ENCODE results near the gene PTPN2.
"Not testable (repeated sequence)": the region's sequence is repeated elsewhere in the genome, so short reads cannot be mapped to it uniquely, and the experiment has no call there.

Gene PTPN2

DNA sequence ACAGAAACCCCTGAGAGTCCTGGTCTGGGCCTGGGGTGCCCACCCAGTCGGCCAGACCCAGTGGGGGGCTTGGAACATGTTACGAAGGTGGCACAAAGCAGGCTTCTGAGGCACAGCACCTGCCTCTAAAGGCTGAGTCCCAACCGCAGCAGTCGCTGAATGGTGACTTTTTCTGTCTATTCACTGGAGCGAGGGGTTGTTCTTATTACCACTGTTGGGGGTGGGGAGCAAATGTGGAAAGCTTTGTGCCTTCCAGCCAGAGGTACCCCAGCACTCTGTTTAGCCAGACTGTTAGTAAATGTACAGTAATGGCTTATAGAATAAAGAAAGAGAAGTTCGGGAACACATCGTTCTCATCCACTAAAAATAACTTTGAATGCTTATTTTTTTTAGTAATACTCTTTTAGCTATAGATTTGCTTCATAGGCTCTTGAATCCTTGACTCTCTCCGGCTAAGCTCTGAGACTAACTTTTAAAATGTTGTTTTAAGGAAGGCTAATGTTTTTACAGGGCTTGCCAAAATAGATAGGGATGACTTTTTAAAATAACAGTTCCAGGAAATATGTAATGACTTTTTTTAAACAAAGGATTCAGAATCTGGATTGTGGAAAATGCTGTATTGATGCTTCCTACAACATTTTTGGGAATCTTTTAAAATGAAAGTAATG lies 23.4 kb upstream of the PTPN2 start:
- TF ChIP-seq, protein P1, sequence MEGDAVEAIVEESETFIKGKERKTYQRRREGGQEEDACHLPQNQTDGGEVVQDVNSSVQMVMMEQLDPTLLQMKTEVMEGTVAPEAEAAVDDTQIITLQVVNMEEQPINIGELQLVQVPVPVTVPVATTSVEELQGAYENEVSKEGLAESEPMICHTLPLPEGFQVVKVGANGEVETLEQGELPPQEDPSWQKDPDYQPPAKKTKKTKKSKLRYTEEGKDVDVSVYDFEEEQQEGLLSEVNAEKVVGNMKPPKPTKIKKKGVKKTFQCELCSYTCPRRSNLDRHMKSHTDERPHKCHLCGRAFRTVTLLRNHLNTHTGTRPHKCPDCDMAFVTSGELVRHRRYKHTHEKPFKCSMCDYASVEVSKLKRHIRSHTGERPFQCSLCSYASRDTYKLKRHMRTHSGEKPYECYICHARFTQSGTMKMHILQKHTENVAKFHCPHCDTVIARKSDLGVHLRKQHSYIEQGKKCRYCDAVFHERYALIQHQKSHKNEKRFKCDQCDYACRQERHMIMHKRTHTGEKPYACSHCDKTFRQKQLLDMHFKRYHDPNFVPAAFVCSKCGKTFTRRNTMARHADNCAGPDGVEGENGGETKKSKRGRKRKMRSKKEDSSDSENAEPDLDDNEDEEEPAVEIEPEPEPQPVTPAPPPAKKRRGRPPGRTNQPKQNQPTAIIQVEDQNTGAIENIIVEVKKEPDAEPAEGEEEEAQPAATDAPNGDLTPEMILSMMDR (conservative IDR thresholded peaks at IDR 0.05; ENCODE audit: low read length), result no peak
- no peak overlapping the region for H3K4me3 ChIP-seq (ENCODE audit: low read length)
- no peak for DNase-seq (ENCODE audit: low read depth)

DNA sequence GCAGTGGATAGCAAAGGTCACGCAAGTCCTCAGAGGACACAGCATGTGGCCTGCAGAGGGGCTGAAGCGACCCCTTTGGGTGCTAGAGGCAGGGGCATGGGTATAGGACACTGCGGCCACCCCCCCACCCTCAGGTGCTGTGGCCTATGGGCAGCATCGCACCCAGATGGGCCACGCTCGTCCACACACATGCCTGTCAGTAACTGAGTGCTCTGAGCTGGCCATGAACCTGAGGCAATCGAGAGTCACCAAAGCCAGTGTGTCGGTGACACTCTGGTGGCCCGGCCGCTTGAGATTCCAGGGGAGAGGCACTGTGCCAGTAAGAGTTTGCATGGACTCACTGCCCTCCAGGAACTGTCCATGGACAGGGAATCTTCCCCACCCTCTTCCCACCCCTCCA lies 22.7 kb upstream of the PTPN2 start:
- DNase-seq (ENCODE audit: low read depth), result no peak
- H3K4me3 ChIP-seq (ENCODE audit: low read length), result no peak overlapping the region
- TF ChIP-seq, protein P1 (conservative IDR thresholded peaks at IDR 0.05; ENCODE audit: low read length), result no peak

DNA sequence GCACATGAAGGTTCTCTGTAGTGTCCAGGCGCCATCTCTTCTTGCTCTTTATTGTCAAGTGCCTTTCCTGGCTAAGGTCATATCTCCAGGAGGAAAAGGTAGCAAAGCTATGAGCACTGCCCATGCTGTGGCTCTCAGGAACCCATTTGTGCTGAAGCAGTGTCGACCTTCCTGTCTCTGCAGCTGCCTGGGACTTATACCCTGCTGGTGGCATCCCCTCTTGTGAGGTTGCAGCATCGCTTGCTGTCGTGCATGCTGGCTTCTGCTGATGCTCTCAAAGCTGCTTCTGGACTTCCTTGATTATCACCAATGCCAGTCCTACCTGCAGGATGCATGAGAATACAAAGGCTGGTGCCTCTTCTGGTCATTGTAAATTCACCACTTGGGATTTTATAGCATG lies 22.1 kb upstream of the PTPN2 start:
- no peak overlapping the region for H3K4me3 ChIP-seq (ENCODE audit: low read length)
- TF ChIP-seq, protein P1 (conservative IDR thresholded peaks at IDR 0.05; ENCODE audit: low read length), result no peak
- no peak for DNase-seq (ENCODE audit: low read depth)

DNA sequence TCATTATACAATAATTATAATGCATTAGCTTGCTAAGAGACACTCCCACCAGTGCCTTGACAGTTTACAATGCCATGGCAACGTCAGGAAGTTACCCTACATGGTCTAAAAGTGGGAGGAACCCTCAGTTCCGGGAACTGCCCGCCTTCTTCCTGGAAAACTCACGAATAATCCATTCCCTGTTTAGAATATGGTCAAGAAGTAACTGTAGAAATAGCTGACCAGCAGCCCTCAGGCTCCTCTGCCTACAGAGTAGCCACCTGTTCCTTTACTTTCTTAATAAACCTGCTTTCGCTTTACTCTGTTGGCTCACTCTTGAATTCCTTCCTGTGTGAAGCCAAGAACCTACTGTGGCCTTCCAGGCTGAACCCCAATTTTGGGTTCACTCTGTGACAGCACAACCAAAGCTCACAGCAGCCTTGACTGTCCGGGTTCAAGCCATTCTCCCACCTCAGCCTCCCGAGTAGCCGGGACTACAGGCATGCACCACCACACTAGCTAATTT lies 20.0 kb upstream of the PTPN2 start:
- no peak for DNase-seq (ENCODE audit: low read depth)
- no peak overlapping the region for H3K4me3 ChIP-seq (ENCODE audit: low read length)
- TF ChIP-seq, protein P1 (conservative IDR thresholded peaks at IDR 0.05; ENCODE audit: low read length), result no peak

DNA sequence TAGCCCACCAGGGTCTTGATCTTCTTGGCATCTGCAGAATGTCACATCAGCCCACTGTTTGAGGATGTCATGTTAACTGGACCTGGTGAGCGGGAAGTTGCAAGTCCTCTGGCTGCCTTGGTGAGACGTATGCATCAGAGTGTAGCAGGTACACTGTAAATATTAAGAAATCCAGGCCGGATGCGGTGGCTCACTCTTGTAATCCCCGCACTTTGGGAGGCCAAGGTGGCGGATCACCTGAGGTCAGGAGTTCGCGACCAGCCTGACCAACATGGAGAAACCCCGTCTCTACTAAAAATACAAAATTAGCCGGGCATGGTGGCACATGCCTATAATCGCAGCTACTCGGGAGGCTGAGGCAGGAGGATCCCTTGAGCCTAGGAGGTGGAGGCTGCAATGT lies 17.2 kb upstream of the PTPN2 start:
- DNase-seq (ENCODE audit: low read depth); H3K4me3 ChIP-seq (ENCODE audit: low read length): not testable (repeated sequence)

DNA sequence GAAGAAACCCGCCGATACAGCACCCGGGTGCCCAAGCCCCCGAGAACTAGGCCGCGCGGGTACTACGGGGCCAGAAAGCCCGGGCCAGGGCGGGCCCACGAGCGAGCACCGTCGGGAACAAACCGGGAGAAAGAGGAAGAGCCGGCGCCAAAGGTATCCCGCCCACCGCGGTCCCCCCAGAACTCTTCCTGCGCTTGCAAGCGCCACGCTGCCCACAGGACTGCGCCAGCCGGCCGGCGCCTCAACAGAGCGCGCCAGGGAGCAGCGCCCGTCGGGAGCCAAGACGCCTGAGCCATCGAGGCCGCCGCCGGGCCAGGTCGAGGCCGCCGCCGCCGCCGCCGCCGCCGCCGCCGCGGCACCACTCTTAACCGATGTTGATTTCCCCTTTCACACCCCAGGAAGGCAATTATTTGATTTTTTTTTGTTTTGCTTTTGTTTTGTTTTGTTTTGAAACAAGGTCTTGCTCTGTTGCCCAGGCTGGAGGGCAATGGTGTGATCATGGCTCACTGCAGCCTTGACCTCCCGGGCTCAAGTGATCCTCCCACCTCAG lies 12.8 kb upstream of the PTPN2 start:
- not testable (repeated sequence) for H3K4me3 ChIP-seq (ENCODE audit: low read length); DNase-seq (ENCODE audit: low read depth)

DNA sequence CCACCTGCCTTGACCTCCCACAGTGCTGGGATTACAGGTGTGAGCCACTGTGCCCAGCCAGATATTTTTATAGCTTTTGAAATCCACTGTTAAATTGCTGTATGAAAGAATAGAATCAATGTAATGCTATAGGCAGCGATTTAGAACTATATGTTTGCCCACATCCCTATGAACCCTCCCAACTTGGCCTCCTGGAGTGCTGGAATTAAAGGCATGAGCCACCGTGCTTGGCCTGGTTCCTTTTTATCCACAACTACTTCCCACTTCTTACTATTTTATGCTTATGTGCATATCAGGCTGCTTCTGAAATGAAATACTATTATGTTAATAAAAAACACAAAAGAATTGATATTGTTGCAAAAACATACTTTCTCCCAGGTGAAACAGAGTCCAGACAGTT lies 11.6 kb upstream of the PTPN2 start:
- DNase-seq (ENCODE audit: low read depth), result no peak
- no peak overlapping the region for H3K4me3 ChIP-seq (ENCODE audit: low read length)
- TF ChIP-seq, protein P1 (conservative IDR thresholded peaks at IDR 0.05; ENCODE audit: low read length), result no peak

DNA sequence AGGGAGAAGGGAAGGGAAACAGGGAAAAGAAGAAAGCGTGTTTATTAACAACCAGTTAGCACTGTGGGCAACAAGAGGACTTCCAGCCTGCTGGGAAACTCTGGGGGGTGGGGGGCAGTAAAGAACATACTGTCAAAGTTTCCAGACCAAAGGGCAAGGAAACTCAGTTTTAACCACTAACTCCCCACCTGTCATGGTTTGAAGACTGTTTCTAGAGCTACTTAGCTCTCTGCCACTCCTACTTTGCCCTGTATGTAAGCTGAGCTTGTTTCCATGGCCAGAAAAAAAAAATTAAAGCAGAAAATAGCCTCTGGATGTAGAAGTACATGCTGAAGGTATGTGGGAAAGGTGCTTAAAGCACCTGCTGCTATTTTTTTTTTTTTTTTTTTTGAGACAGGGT lies 11.0 kb upstream of the PTPN2 start:
- DNase-seq (ENCODE audit: low read depth), result no peak
- TF ChIP-seq, protein P1 (conservative IDR thresholded peaks at IDR 0.05; ENCODE audit: low read length), result no peak
- no peak overlapping the region for H3K4me3 ChIP-seq (ENCODE audit: low read length)

All from AG10803 (cell line).